ENCODE measurements around the gene ABHD2.

ABHD2 gene

GRCh38 chr15:89136818-89137772 lies 48.8 kb downstream of the ABHD2 start:
- no peaks in the 10 kb centered on the region for H3K4me1 ChIP-seq (ENCODE audit: insufficient read depth, low read length)
- no peaks in the 10 kb centered on the region for H4K20me1 ChIP-seq (ENCODE audit: insufficient read depth, low read length)
- peaks cover 3% of the 10 kb centered on the region; the same call in 1 of the 2 replicates for H3K36me3 ChIP-seq (ENCODE audit: insufficient read depth, low read length)
- no peak for ATAC-seq (ENCODE audit: insufficient read depth, low read depth)
- H3K27me3 ChIP-seq (ENCODE audit: insufficient read depth, low read length, poor library complexity): no peaks in the 10 kb centered on the region
- no peak overlapping the region for H3K4me3 ChIP-seq (ENCODE audit: low read depth in 1 of 2, low read length in 2 of 2)
- no peak overlapping the region for H3K9ac ChIP-seq (ENCODE audit: low read depth, low read length)
- H2AFZ ChIP-seq (ENCODE audit: low read depth, low read length): no peak overlapping the region
- no peaks in the 10 kb centered on the region for H3K79me2 ChIP-seq (ENCODE audit: insufficient read depth, low read length)
- no peak overlapping the region for H3K4me2 ChIP-seq (ENCODE audit: insufficient read depth, low read length)
- TF ChIP-seq CTCF (IDR thresholded peaks at IDR 0.05; ENCODE audit: borderline replicate concordance, extremely low read depth, low read length, poor library complexity, severe bottlenecking) (no peak), EZH2 (IDR thresholded peaks at IDR 0.05; ENCODE audit: borderline replicate concordance, low read depth, low read length, severe bottlenecking) (no peak)
- no peak overlapping the region for H3K27ac ChIP-seq (ENCODE audit: low read length)
- no peaks in the 10 kb centered on the region for H3K9me3 ChIP-seq (ENCODE audit: insufficient read depth, low read length, severe bottlenecking)
- DNase-seq: no peak

- H3K4me3 ChIP-seq (ENCODE audit: low read depth in 1 of 2, low read length in 2 of 2): no peak overlapping the region
- H3K9me3 ChIP-seq (ENCODE audit: insufficient read depth, low read length, severe bottlenecking): no peaks in the 10 kb centered on the region
- H3K4me1 ChIP-seq (ENCODE audit: insufficient read depth, low read length): no peaks in the 10 kb centered on the region
- no peak for TF ChIP-seq CTCF (IDR thresholded peaks at IDR 0.05; ENCODE audit: borderline replicate concordance, extremely low read depth, low read length, poor library complexity, severe bottlenecking)
- no peak for TF ChIP-seq EZH2 (IDR thresholded peaks at IDR 0.05; ENCODE audit: borderline replicate concordance, low read depth, low read length, severe bottlenecking)
- H3K9ac ChIP-seq (ENCODE audit: low read depth, low read length): no peak overlapping the region
- H3K27me3 ChIP-seq (ENCODE audit: insufficient read depth, low read length, poor library complexity): no peaks in the 10 kb centered on the region
- no peak for ATAC-seq (ENCODE audit: insufficient read depth, low read depth)
- H2AFZ ChIP-seq (ENCODE audit: low read depth, low read length): no peak overlapping the region
- DNase-seq: no peak
- H3K27ac ChIP-seq (ENCODE audit: low read length): no peak overlapping the region
- H3K79me2 ChIP-seq (ENCODE audit: insufficient read depth, low read length): no peaks in the 10 kb centered on the region
- H4K20me1 ChIP-seq (ENCODE audit: insufficient read depth, low read length): no peaks in the 10 kb centered on the region
- no peak overlapping the region for H3K4me2 ChIP-seq (ENCODE audit: insufficient read depth, low read length)
- H3K36me3 ChIP-seq (ENCODE audit: insufficient read depth, low read length): peaks cover 3% of the 10 kb centered on the region; the same call in 1 of the 2 replicates
Observed at GRCh38 chr15:89137926-89138325, 49.7 kb downstream of the ABHD2 start.

- Histone ChIP-seq H3K4me2 (ENCODE audit: insufficient read depth, low read length) (no peak overlapping the region), H3K9me3 (ENCODE audit: insufficient read depth, low read length, severe bottlenecking) (no peaks in the 10 kb centered on the region), H3K36me3 (ENCODE audit: insufficient read depth, low read length) (peaks cover 3% of the 10 kb centered on the region; the same call in 1 of the 2 replicates), H3K79me2 (ENCODE audit: insufficient read depth, low read length) (no peaks in the 10 kb centered on the region), H4K20me1 (ENCODE audit: insufficient read depth, low read length) (no peaks in the 10 kb centered on the region), H3K27ac (ENCODE audit: low read length) (no peak overlapping the region), H3K27me3 (ENCODE audit: insufficient read depth, low read length, poor library complexity) (no peaks in the 10 kb centered on the region), H3K4me1 (ENCODE audit: insufficient read depth, low read length) (no peaks in the 10 kb centered on the region), H3K4me3 (ENCODE audit: low read depth in 1 of 2, low read length in 2 of 2) (no peak overlapping the region), H2AFZ (ENCODE audit: low read depth, low read length) (no peak overlapping the region), H3K9ac (ENCODE audit: low read depth, low read length) (no peak overlapping the region)
- TF ChIP-seq EZH2 (IDR thresholded peaks at IDR 0.05; ENCODE audit: borderline replicate concordance, low read depth, low read length, severe bottlenecking): no peak
- TF ChIP-seq CTCF (IDR thresholded peaks at IDR 0.05; ENCODE audit: borderline replicate concordance, extremely low read depth, low read length, poor library complexity, severe bottlenecking): no peak
- no peak for ATAC-seq (ENCODE audit: insufficient read depth, low read depth)
- DNase-seq: no peak
Observed at GRCh38 chr15:89138999-89139612, 50.9 kb downstream of the ABHD2 start.

Measured in DND-41 (cell line).